ENCODE measurements around the gene PCYOX1L.

The PCYOX1L gene

GRCh38 chr5:149406203-149406978, 48.5 kb downstream of the PCYOX1L start:
- CTCF ChIA-PET: interaction anchor here (1.4 to 1.6 kb wide), 3 partner anchors 10 to 89 kb away, joined by 3 to 4 read pairs (median 4); no protein-coding TSS in a partner anchor
- TF ChIP-seq, protein P1, sequence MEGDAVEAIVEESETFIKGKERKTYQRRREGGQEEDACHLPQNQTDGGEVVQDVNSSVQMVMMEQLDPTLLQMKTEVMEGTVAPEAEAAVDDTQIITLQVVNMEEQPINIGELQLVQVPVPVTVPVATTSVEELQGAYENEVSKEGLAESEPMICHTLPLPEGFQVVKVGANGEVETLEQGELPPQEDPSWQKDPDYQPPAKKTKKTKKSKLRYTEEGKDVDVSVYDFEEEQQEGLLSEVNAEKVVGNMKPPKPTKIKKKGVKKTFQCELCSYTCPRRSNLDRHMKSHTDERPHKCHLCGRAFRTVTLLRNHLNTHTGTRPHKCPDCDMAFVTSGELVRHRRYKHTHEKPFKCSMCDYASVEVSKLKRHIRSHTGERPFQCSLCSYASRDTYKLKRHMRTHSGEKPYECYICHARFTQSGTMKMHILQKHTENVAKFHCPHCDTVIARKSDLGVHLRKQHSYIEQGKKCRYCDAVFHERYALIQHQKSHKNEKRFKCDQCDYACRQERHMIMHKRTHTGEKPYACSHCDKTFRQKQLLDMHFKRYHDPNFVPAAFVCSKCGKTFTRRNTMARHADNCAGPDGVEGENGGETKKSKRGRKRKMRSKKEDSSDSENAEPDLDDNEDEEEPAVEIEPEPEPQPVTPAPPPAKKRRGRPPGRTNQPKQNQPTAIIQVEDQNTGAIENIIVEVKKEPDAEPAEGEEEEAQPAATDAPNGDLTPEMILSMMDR (IDR thresholded peaks at IDR 0.05; ENCODE audit: control extremely low read depth, extremely low read depth, low read depth, missing control alignments): no peak
- POLR2A ChIA-PET: interaction anchor here (0.6 kb wide), 1 partner anchor 70 kb away, joined by 4 read pairs; no protein-coding TSS in a partner anchor
- DNase-seq (ENCODE audit: extremely low spot score): no peak

DNA sequence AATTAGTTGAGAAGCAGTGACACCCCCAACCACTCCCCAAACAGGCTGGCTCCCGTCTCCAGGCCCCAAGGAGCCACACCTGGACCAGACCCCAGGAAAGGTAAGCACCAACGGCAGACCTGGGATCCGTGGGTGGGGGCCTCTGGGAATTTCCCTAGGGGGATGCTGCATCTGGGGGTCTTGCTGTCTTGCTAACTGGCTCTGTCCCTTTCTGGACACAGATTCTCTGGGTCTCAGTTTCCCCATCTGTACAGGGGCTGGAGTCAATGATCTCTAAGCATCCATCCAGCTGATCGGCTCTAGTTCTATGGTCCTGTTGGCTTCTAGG, 49.1 kb downstream of the PCYOX1L start:
- CTCF ChIA-PET: interaction anchor here (1.4 to 1.8 kb wide), 3 partner anchors 10 to 40 kb away, joined by 3 to 5 read pairs (median 4); no protein-coding TSS in a partner anchor
- TF ChIP-seq, protein P1 (IDR thresholded peaks at IDR 0.05; ENCODE audit: control extremely low read depth, extremely low read depth, low read depth, missing control alignments): no peak
- no peak for DNase-seq (ENCODE audit: extremely low spot score)
- POLR2A ChIA-PET: no interaction called here

GRCh38 chr5:149407323-149408251, 49.7 kb downstream of the PCYOX1L start:
- no peak for DNase-seq (ENCODE audit: extremely low spot score)
- TF ChIP-seq, protein P1 (IDR thresholded peaks at IDR 0.05; ENCODE audit: control extremely low read depth, extremely low read depth, low read depth, missing control alignments): no peak
- POLR2A ChIA-PET: no interaction called here
- CTCF ChIA-PET: interaction anchor here (1.0 to 1.8 kb wide), 6 partner anchors 9 to 40 kb away, joined by 3 to 5 read pairs (median 3); no protein-coding TSS in a partner anchor

DNA sequence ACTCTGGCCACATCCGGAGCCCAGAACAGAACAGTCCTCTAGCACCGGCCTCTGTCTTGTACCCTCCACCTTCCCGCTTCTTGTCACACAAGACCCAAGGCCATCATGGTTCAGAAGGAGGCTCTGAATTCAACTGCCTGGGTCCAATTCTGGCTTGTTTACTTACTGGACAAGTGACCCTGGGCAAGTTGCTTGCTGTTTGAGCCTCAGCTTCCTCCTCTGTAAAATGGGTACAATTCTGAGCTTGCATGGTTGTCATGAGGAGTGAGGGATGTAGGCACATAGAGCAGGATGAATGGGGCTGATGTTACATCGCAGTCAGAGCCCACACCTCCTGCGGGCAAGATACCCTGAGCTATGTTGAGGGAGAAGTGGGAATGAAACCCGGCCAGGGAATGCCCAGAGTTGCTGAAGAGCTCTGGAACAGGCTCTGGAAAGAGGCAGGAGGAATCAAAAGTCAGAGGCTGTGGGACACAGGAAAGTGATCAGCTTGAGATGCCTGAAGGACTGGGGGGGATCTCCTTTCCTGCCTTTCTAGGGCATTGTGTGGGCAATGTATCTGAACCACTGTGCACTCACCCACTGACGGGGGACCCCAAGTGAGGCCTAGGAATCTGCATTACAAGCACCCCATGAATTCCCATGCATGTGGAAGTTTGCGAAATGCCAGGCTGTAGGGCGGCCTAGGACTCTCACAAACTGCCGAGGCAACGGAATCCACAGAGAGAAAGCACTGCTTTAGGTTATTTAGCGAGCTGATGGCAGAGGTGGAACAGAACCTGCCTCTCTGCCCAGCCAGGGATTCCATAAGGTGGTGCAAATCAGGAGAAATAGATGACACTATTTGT, 50.6 kb downstream of the PCYOX1L start:
- TF ChIP-seq, protein P1 (IDR thresholded peaks at IDR 0.05; ENCODE audit: control extremely low read depth, extremely low read depth, low read depth, missing control alignments): no peak
- POLR2A ChIA-PET: no interaction called here
- DNase-seq (ENCODE audit: extremely low spot score): no peak
- CTCF ChIA-PET: interaction anchor here (0.6 to 1.8 kb wide), 6 partner anchors 25 to 52 kb away, joined by 3 to 5 read pairs (median 3); no protein-coding TSS in a partner anchor

- ChIA-PET CTCF (interaction anchor here (1.3 to 1.6 kb wide), 3 partner anchors 27 to 38 kb away, joined by 3 to 7 read pairs (median 3); no protein-coding TSS in a partner anchor), POLR2A (no interaction called here)
- DNase-seq (ENCODE audit: extremely low spot score): no peak
- TF ChIP-seq, protein P1 (IDR thresholded peaks at IDR 0.05; ENCODE audit: control extremely low read depth, extremely low read depth, low read depth, missing control alignments): no peak
These were observed 51.6 kb downstream of the PCYOX1L start for GRCh38 chr5:149409268-149409948.

Measured in GM10248 (cell line).